IMR-90 (cell line): ENCODE results near the gene CALU. TPM values are rescaled to one million over a fixed set of nuclear protein-coding genes. Genes with fewer than 3 reads are reported as not detected.

Experiments used
- ATAC-seq: fragments of 200-7000 bp; cut with Tn5 transposase; 2 replicates; pipeline ENCODE4 v1.9.1; 2020; ENCODE audit warnings: low read depth, mild to moderate bottlenecking, moderate library complexity
- BruUV-seq: library from RNA; stranded (reverse); fragments of 400-500 nt; replicated peaks from 2 replicates; lab custom pipeline; 2021; lab: Mats Ljungman, UMichigan
- CTCF ChIA-PET: fragments of 300-600 bp; formaldehyde crosslinking; extraction: SDS; loops from one replicate; lab custom pipeline; 2021; ENCODE audit warnings: antibody characterized with exemption; lab: Yijun Ruan, JAX
- POLR2A ChIA-PET: fragments of 300-600 bp; sonication (Branson Sonifier 250); formaldehyde crosslinking; loops from one replicate; lab custom pipeline; 2022; ENCODE audit warnings: antibody characterized with exemption; ENCODE audit not compliant: unreplicated experiment; lab: Charles Lee
- DNase-seq: peaks from one replicate; pipeline ENCODE4 v3.0.0; 2013
- H2AFZ ChIP-seq: replicated peaks from 2 replicates; pipeline ENCODE3; 2013; ENCODE audit warnings: low read length, mild to moderate bottlenecking; ENCODE audit not compliant: poor library complexity
- H2AK5ac ChIP-seq: 2 replicates; pipeline ENCODE4 v1.6.1; 2013; ENCODE audit warnings: low read depth, low read length, inconsistent platforms
- H2AK9ac ChIP-seq: replicated peaks from 2 replicates; pipeline ENCODE3; 2013; ENCODE audit warnings: mild to moderate bottlenecking, low read depth, low read length, moderate library complexity; ENCODE audit not compliant: poor library complexity
- H2BK120ac ChIP-seq: 2 replicates; pipeline ENCODE4 v1.6.1; 2013; ENCODE audit warnings: low read depth, low read length, inconsistent platforms
- H2BK15ac ChIP-seq: 3 replicates; pipeline ENCODE4 v1.6.1; 2013; ENCODE audit warnings: low read depth, low read length, inconsistent platforms
- H2BK20ac ChIP-seq: 2 replicates; pipeline ENCODE4 v1.6.1; 2013; ENCODE audit warnings: low read depth, mild to moderate bottlenecking, inconsistent platforms, low read length, moderate library complexity
- H2BK5ac ChIP-seq: 2 replicates; pipeline ENCODE4 v1.6.1; 2013; ENCODE audit warnings: mild to moderate bottlenecking, low read depth, low read length, inconsistent platforms; ENCODE audit not compliant: poor library complexity, severe bottlenecking
- H3K14ac ChIP-seq: replicated peaks from 2 replicates; pipeline ENCODE4 v1.6.1; 2013; ENCODE audit warnings: low read depth, low read length, inconsistent platforms
- H3K18ac ChIP-seq: 2 replicates; pipeline ENCODE4 v1.6.1; 2013; ENCODE audit warnings: low read depth, low read length, control low read depth
- H3K23ac ChIP-seq: 2 replicates; pipeline ENCODE4 v1.6.1; 2013; ENCODE audit warnings: low read depth, low read length, inconsistent platforms
- H3K27ac ChIP-seq: 2 replicates; pipeline ENCODE4 v1.5.1; 2013; ENCODE audit warnings: mild to moderate bottlenecking, control low read depth, low read length; ENCODE audit not compliant: insufficient read depth
- H3K27me3 ChIP-seq: 2 replicates; pipeline ENCODE4 v1.6.1; 2013; ENCODE audit warnings: low read length; ENCODE audit not compliant: control insufficient read depth, insufficient read depth
- H3K36me3 ChIP-seq: 2 replicates; pipeline ENCODE4 v1.6.1; 2013; ENCODE audit warnings: low read length, mixed read lengths; ENCODE audit not compliant: control insufficient read depth, insufficient read depth
- H3K4ac ChIP-seq: 2 replicates; pipeline ENCODE4 v1.6.1; 2013; ENCODE audit warnings: low read depth, low read length, inconsistent platforms
- H3K4me1 ChIP-seq: 2 replicates; pipeline ENCODE4 v1.6.1; 2013; ENCODE audit warnings: low read length, mixed read lengths; ENCODE audit not compliant: control insufficient read depth, insufficient read depth
- H3K4me2 ChIP-seq: 2 replicates; pipeline ENCODE4 v1.6.1; 2013; ENCODE audit warnings: low read depth, mild to moderate bottlenecking, control low read depth, low read length, moderate library complexity
- H3K4me3 ChIP-seq: 2 replicates; pipeline ENCODE4 v1.5.1; 2013; ENCODE audit warnings: low read depth, mild to moderate bottlenecking, control low read depth, low read length, moderate library complexity; ENCODE audit not compliant: insufficient read depth
- H3K56ac ChIP-seq: 2 replicates; pipeline ENCODE4 v1.6.1; 2013; ENCODE audit warnings: low read length, inconsistent platforms; ENCODE audit not compliant: insufficient read depth; ENCODE audit errors: extremely low read depth
- H3K79me1 ChIP-seq, 2 experiments: 2 replicates each; pipeline ENCODE4 v1.6.1; 2013; ENCODE audit warnings: low read length in 2 of 2, inconsistent platforms in 1 of 2, low read depth in 1 of 2
- H3K9ac ChIP-seq: 2 replicates; pipeline ENCODE4 v1.6.1; 2013; ENCODE audit warnings: low read depth, low read length, control low read depth
- H3K9me1 ChIP-seq: 2 replicates; pipeline ENCODE4 v1.6.1; 2013; ENCODE audit warnings: low read length, inconsistent platforms; ENCODE audit not compliant: insufficient read depth
- H3K9me3 ChIP-seq: 2 replicates; pipeline ENCODE4 v1.6.1; 2013; ENCODE audit warnings: low read length; ENCODE audit not compliant: control insufficient read depth, insufficient read depth
- H4K20me1 ChIP-seq: 2 replicates; pipeline ENCODE4 v1.6.1; 2013; ENCODE audit warnings: low read length, inconsistent platforms; ENCODE audit not compliant: insufficient read depth
- H4K5ac ChIP-seq: 2 replicates; pipeline ENCODE4 v1.6.1; 2013; ENCODE audit warnings: mild to moderate bottlenecking, low read depth, low read length, control low read depth
- H4K8ac ChIP-seq, 2 experiments: 2 replicates each; pipeline ENCODE4 v1.6.1; 2013; ENCODE audit warnings: low read depth in 2 of 2, low read length in 2 of 2, control low read depth in 1 of 2, inconsistent platforms in 1 of 2
- H4K91ac ChIP-seq: 2 replicates; pipeline ENCODE4 v1.6.1; 2013; ENCODE audit warnings: low read depth, low read length, inconsistent platforms; ENCODE audit not compliant: insufficient read depth
- CEBPB ChIP-seq: IDR thresholded peaks from 2 replicates; pipeline ENCODE4 v1.6.1; 2012; ENCODE audit warnings: low read depth, low read length, improper control_type of control experiment
- ELK1 ChIP-seq: fragments of 150-350 bp; IDR thresholded peaks from 2 replicates; pipeline ENCODE4 v1.6.1; 2016; ENCODE audit warnings: low read depth, mild to moderate bottlenecking, low read length, moderate library complexity, borderline replicate concordance
- SMC3 ChIP-seq: fragments of 150-350 bp; IDR thresholded peaks from 2 replicates; pipeline ENCODE4 v1.6.1; 2016; ENCODE audit warnings: low read depth, mild to moderate bottlenecking, antibody characterized with exemption, low read length, moderate library complexity
- WGBS, 2 experiments: methylation state at CpG; one replicate each; pipeline versions ENCODE4 v1.1.5 to v1.1.7; 2013; ENCODE audit warnings: missing lambda C conversion rate in 2 of 2; ENCODE audit not compliant: insufficient read length in 1 of 2; ENCODE audit errors: extremely low coverage in 2 of 2; 5-methylcytosine and 5-hydroxymethylcytosine counted together
- dilution Hi-C: fragments of 300-500 bp; cut with HindIII; formaldehyde crosslinking; loops from one replicate; pipeline ENCODE4 v1.14.3; 2018; ENCODE audit warnings: low sequenced_read_pairs; ENCODE audit not compliant: unreplicated experiment
- in situ Hi-C: fragments of 300-500 bp; cut with MboI; formaldehyde crosslinking; loops from 3 replicates; pipeline ENCODE4 v1.14.3; 2019; ENCODE audit warnings: low sequenced_read_pairs, inconsistent platforms, mixed read lengths
- intact Hi-C: fragments of 100-400 bp; cut with micrococcal nuclease; formaldehyde crosslinking; loops from 2 replicates; pipeline ENCODE4 v1.10.0; 2022
- polyA plus RNA-seq, 3 experiments: library from polyadenylated mRNA; depleted of rRNA; stranded (reverse); fragments of >200 nt; gene quantifications; 2 replicates each; pipeline ENCODE4 v1.2.3, GENCODE V29; 2012; ENCODE audit warnings: low replicate concordance in 1 of 3
- total RNA-seq: library from RNA; depleted of rRNA; stranded (reverse); fragments of >200 nt; gene quantifications from 2 replicates; pipeline ENCODE4 v1.2.3, GENCODE V29; 2012

Gene CALU
- total and polyA plus RNA-seq, 2 of the 4 experiments (the other 2 are of a cell fraction): 421 to 525 TPM

DNA sequence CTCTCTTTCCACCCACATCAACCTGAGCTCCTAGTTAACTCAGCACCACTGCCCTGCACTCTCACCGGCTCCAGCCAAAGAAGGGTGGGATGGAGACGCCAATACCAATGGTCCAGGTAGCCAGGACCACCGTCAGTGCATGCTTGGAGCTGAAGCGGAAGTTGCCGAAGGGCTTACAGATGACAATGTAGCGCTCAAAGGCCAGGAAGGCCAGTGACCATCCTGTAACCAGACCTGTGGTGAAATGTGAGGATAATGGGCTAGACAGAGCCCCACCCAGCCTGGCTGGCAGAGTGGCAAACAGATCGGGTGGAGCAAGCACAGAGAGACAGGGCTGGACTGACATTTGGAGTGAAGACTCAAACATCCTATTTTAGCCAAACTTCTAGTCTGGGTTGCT is 35.8 kb downstream of the CALU start:
- no TSS peak for BruUV-seq
- H3K9ac ChIP-seq: no peak overlapping the region
- DNase-seq: no peak

More for the DNA sequence above, 35.8 kb downstream of the CALU start:
- Histone ChIP-seq H3K36me3 (peaks cover 38% of the 10 kb centered on the region), H3K4me3 (no peak overlapping the region), H2BK15ac (no peak overlapping the region), H2AK5ac (no peak overlapping the region), H4K8ac (peak overlapping the region in 1 of 2 experiments; percentile 11; a peak in 1 of 4 replicates), H3K79me1 (peaks cover 5 to 26% of the 10 kb centered on the region in 2 experiments; a peak in 3 of 4 replicates), H2AFZ (no peak overlapping the region), H4K91ac (no peak overlapping the region), H4K5ac (no peak overlapping the region), H3K9me1 (peaks cover 11% of the 10 kb centered on the region), H2BK20ac (no peak overlapping the region), H3K4me1 (no peaks in the 10 kb centered on the region), H4K20me1 (peaks cover 40% of the 10 kb centered on the region; the same call in 1 of the 2 replicates), H3K9me3 (no peaks in the 10 kb centered on the region), H3K4me2 (no peak overlapping the region), H3K23ac (no peak overlapping the region), H3K27ac (no peak overlapping the region), H3K27me3 (no peaks in the 10 kb centered on the region), H2AK9ac (no peak overlapping the region), H3K18ac (no peak overlapping the region), H3K4ac (no peak overlapping the region), H2BK120ac (no peak overlapping the region), H3K56ac (no peak overlapping the region), H3K14ac (no peak overlapping the region), H2BK5ac (no peak overlapping the region)
- no peak; the same call in 1 of the 2 replicates for ATAC-seq
- 93% methylated on average over 3 of the region's 7 CpGs; no CpG with 5 or more reads in 1 of the 2 experiments for WGBS, 2 experiments
- TF ChIP-seq ELK1 (no peak), CEBPB (no peak), SMC3 (no peak)
- ChIA-PET CTCF (no interaction called here), POLR2A (no interaction called here)
- intact Hi-C loops: no loop called here
- in situ Hi-C loops: no loop called here
- dilution Hi-C loops: no loop called here
